Measurements from ENCODE around the gene BBS9.

Gene BBS9

DNA sequence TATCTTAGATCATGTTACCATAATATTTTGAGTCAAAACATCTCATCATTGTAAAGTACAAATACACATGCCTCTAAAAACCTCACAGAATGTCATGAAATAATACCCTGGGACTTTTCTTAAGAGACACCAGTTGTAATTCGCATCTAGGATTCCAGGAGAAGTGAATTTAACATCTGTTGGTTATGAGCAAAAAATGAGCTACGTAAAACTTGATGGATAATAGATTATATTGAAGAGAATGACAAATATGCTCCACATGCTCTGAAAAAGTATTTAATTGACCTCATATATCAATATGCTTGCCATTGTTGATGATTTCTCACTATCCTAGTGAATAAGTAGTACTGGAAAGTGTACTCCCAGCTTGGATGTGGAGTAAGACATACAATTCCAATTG, 227.0 kb downstream of the BBS9 start:
- Mint-ChIP-seq H3K4me1 (peaks cover 4% of the 10 kb centered on the region), H3K27me3 (ENCODE audit: low read depth) (no peaks in the 10 kb centered on the region), H3K36me3 (ENCODE audit: low read depth) (no peaks in the 10 kb centered on the region), H3K9me3 (no peaks in the 10 kb centered on the region), H3K27ac (no peak overlapping the region), H3K4me3 (no peak overlapping the region)
- TF ChIP-seq, protein P1, sequence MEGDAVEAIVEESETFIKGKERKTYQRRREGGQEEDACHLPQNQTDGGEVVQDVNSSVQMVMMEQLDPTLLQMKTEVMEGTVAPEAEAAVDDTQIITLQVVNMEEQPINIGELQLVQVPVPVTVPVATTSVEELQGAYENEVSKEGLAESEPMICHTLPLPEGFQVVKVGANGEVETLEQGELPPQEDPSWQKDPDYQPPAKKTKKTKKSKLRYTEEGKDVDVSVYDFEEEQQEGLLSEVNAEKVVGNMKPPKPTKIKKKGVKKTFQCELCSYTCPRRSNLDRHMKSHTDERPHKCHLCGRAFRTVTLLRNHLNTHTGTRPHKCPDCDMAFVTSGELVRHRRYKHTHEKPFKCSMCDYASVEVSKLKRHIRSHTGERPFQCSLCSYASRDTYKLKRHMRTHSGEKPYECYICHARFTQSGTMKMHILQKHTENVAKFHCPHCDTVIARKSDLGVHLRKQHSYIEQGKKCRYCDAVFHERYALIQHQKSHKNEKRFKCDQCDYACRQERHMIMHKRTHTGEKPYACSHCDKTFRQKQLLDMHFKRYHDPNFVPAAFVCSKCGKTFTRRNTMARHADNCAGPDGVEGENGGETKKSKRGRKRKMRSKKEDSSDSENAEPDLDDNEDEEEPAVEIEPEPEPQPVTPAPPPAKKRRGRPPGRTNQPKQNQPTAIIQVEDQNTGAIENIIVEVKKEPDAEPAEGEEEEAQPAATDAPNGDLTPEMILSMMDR (IDR thresholded peaks at IDR 0.05; ENCODE audit: unreplicated experiment in 3 of 3) = no peak

DNA sequence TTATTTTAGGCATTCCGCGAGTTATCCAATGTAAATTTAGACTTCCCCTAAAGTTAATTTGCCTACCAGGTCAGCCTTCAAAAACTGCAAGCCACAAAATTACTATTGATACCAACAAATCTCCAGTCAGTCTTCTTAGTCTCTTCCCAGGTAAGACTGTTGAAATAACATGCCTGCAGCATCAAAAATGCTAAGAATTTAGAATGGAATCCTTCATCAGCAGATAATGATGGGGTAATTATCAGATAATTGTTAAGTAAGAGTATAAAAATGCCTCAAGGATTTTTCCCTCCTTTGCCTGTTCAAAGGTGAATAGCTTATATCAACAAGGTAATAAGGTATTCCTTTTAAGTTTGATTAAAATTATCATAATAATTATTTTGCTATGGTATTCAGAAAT, 228.5 kb downstream of the BBS9 start:
- Mint-ChIP-seq H3K4me1 (peaks cover 4% of the 10 kb centered on the region), H3K36me3 (ENCODE audit: low read depth) (no peaks in the 10 kb centered on the region), H3K4me3 (no peak overlapping the region), H3K9me3 (no peaks in the 10 kb centered on the region), H3K27ac (no peak overlapping the region), H3K27me3 (ENCODE audit: low read depth) (no peaks in the 10 kb centered on the region)
- TF ChIP-seq, protein P1 (IDR thresholded peaks at IDR 0.05; ENCODE audit: unreplicated experiment in 3 of 3) = no peak

DNA sequence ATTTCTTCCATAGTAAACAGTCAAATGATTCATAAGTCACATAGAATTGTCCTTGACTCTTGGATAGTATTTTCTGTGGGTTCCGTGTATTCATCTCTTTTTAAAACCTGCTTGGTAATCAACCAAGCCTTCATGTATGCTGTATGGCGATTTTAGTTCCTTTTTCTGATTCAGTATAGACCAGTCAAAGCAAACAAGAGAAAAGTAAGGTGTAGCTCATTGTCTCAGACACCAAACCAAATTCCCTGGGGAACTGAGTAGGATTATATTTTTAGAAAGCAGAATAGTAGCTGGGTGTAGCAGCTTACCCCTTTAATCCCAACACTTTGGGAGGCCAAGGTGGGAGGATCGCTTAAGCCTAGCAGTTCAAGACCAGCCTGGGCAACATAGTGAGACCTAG, 240.5 kb downstream of the BBS9 start:
- Mint-ChIP-seq H3K27ac (no peak overlapping the region), H3K9me3 (peaks cover 10% of the 10 kb centered on the region), H3K36me3 (ENCODE audit: low read depth) (peaks cover 40% of the 10 kb centered on the region), H3K4me3 (no peak overlapping the region), H3K4me1 (no peaks in the 10 kb centered on the region), H3K27me3 (ENCODE audit: low read depth) (no peaks in the 10 kb centered on the region)
- TF ChIP-seq, protein P1 (IDR thresholded peaks at IDR 0.05; ENCODE audit: unreplicated experiment in 3 of 3) = no peak

DNA sequence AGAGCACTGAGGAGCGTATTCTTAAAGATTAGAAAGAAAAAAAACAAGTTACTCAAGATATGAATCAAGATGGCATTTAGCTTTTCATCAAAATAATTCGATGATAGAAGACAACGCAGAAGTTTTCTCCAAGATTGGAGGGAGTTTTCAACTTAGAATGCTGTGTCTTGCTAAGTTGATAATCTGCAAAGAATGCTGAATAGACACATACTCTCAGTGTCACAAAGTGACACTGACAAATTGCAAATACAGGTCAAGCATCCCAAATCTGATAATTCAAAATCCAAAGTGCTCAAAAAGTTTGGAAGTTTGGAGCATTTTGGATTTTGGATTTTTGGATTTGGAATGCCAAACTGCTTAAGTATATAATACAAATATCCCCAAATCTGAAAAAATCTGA, 243.8 kb downstream of the BBS9 start:
- H3K4me1 Mint-ChIP-seq = no peaks in the 10 kb centered on the region
- TF ChIP-seq, protein P1 (IDR thresholded peaks at IDR 0.05; ENCODE audit: unreplicated experiment in 3 of 3) = no peak
- no peak overlapping the region for H3K4me3 Mint-ChIP-seq
- no peaks in the 10 kb centered on the region for H3K27me3 Mint-ChIP-seq (ENCODE audit: low read depth)
- H3K27ac Mint-ChIP-seq = no peak overlapping the region
- peaks cover 43% of the 10 kb centered on the region for H3K36me3 Mint-ChIP-seq (ENCODE audit: low read depth)
- H3K9me3 Mint-ChIP-seq = peaks cover 20% of the 10 kb centered on the region

DNA sequence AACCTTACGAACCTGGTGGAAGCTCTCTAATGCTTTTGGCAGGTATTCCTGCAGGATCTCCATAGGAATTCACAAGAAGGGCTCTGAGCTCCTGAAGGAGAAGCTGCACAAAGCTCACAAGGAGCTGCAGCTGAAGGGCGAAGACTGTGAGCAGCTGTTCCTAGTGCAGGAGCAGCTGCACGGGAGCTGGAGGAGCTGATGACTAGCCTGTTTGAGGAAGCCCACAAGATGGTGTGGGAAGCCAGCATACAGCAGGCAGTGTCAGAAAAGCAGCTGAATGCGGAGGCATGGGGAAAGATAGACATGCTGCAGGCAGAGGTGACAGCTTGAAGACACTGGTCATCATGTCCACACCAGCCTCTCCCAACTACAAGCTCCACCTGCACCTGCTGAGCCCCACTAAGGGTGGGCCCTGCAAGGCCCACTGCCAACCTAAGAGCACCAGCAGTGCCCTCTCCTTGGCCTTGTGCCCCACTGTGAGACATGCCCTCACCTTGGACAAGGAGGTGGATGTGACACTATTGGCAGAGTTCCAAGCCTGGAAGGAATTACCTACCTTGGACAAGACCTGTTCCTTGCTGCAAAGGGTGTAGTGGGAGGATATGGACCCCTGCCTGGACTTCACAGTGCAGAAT, 250.6 kb downstream of the BBS9 start:
- no peak overlapping the region for H3K4me3 Mint-ChIP-seq
- no peaks in the 10 kb centered on the region for H3K4me1 Mint-ChIP-seq
- H3K36me3 Mint-ChIP-seq (ENCODE audit: low read depth) = peaks cover 21% of the 10 kb centered on the region
- TF ChIP-seq, protein P1 (IDR thresholded peaks at IDR 0.05; ENCODE audit: unreplicated experiment in 3 of 3) = no peak
- no peak overlapping the region for H3K27ac Mint-ChIP-seq
- peaks cover 14% of the 10 kb centered on the region for H3K9me3 Mint-ChIP-seq
- H3K27me3 Mint-ChIP-seq (ENCODE audit: low read depth) = no peaks in the 10 kb centered on the region

DNA sequence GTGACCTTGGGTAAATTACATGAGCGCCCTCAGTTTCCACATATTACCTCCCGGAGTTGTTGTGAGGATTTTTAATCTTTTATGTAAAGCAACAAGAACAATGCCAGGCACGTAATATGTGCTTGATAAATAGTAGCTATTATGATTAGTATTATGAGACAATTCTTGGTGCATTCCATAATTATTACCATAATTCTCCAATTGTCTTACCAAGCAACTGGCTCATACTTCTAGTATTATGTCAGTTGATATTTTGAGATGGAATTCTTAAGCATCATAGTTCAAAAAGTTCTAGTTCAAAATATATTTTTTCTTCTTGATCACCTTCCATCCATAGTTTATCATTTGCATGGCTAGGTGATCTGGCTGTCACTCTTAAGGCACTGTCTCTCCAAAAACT, 259.0 kb downstream of the BBS9 start:
- Mint-ChIP-seq H3K27me3 (ENCODE audit: low read depth) (no peaks in the 10 kb centered on the region), H3K36me3 (ENCODE audit: low read depth) (peaks cover 18% of the 10 kb centered on the region), H3K4me1 (no peaks in the 10 kb centered on the region), H3K9me3 (no peaks in the 10 kb centered on the region), H3K27ac (no peak overlapping the region), H3K4me3 (no peak overlapping the region)
- TF ChIP-seq, protein P1 (IDR thresholded peaks at IDR 0.05; ENCODE audit: unreplicated experiment in 3 of 3) = no peak

Data from nephron (organoid).